Hepatocyte (in vitro differentiated cells): ENCODE results near the gene RASGRP3.

Source experiments
- CTCF ChIP-seq: fragments of 200-600 bp; sonication (generic); IDR thresholded peaks from 2 replicates; pipeline ENCODE4 v1.5.1; 2016; ENCODE audit warnings: antibody characterized with exemption, mild to moderate bottlenecking; ENCODE audit not compliant: poor library complexity
- EZH2 ChIP-seq: fragments of 200-600 bp; sonication (generic); IDR thresholded peaks from 2 replicates; pipeline ENCODE4 v1.6.1; 2016; ENCODE audit warnings: antibody characterized with exemption, mild to moderate bottlenecking, borderline replicate concordance
- EZH2phosphoT487 ChIP-seq: fragments of 200-600 bp; sonication (generic); IDR thresholded peaks from one replicate; pipeline ENCODE4 v1.6.1; 2018; ENCODE audit warnings: antibody characterized with exemption, mild to moderate bottlenecking, low read depth, moderate library complexity; ENCODE audit not compliant: unreplicated experiment, severe bottlenecking

GRCh38 chr2:33513480-33513879, 37.0 kb downstream of the RASGRP3 start:
- TF ChIP-seq CTCF (no peak), EZH2 (no peak), EZH2phosphoT487 (no peak)
